ENCODE measurements around the gene DUSP16.

The DUSP16 gene

GRCh38 chr12:12428961-12429657 lies 133.6 kb downstream of the DUSP16 start:
- no peak for DNase-seq

GRCh38 chr12:12428047-12428446 lies 134.6 kb downstream of the DUSP16 start:
- no peak for DNase-seq

GRCh38 chr12:12427568-12427967 lies 135.1 kb downstream of the DUSP16 start:
- no peak for DNase-seq

GRCh38 chr12:12425616-12426015 lies 137.0 kb downstream of the DUSP16 start:
- DNase-seq, result no peak

GRCh38 chr12:12425001-12425400 lies 137.7 kb downstream of the DUSP16 start:
- no peak for DNase-seq

Data from activated naive CD4-positive, alpha-beta T cell treated with Interleukin-2 at 50 U/mL for 16 hours (primary cell).